Measurements from ENCODE around the gene GPS1.

GRCh38 chr17:82078433-82078832 lies 26.7 kb downstream of the GPS1 start:
- TF ChIP-seq CTCF (IDR thresholded peaks at IDR 0.05) (no peak), POLR2A (IDR thresholded peaks at IDR 0.05) (no peak)

Data from esophagus squamous epithelium (tissue), 4 donors.